Endothelial cell of umbilical vein (primary cell): Measurements from ENCODE around the gene AKR1C2. TPM values are rescaled to one million over a fixed set of nuclear protein-coding genes. Genes with fewer than 3 reads are reported as not detected.
"Not testable (repeated sequence)": the region's sequence is repeated elsewhere in the genome, so short reads cannot be mapped to it uniquely, and the experiment has no call there.

ENCODE experiments used
- BruUV-seq: library from RNA; stranded (reverse); fragments of 400-500 nt; replicated peaks from 2 replicates; lab custom pipeline; 2021; lab: Mats Ljungman, UMichigan
- CTCF ChIA-PET: fragments of 300-600, 350-600 bp; sonication (Branson Sonifier 250); formaldehyde crosslinking; loops from one replicate; lab custom pipeline; 2021; ENCODE audit warnings: antibody characterized with exemption, inconsistent platforms; lab: Charles Lee
- POLR2A ChIA-PET: fragments of 300-600, 350-600 bp; sonication (Branson Sonifier 250); formaldehyde crosslinking; loops from one replicate; lab custom pipeline; 2021; ENCODE audit warnings: antibody characterized with exemption, inconsistent platforms; lab: Charles Lee
- DNase-seq: peaks from one replicate; pipeline ENCODE4 v3.0.0-alpha.2; 2011; ENCODE audit warnings: low read depth, low spot score
- FAIRE-seq: peaks from 2 replicates; lab custom pipeline; 2011; peaks lifted over from hg19 to GRCh38; lab: Jason Lieb, UNC
- H2AFZ ChIP-seq: 2 replicates; pipeline ENCODE4 v1.6.0; 2012; ENCODE audit warnings: low read depth, low read length, control low read depth, inconsistent platforms
- H3K27ac ChIP-seq: 2 replicates; pipeline ENCODE4 v1.5.1; 2011; ENCODE audit warnings: low read depth, mild to moderate bottlenecking, control low read depth, low read length, moderate library complexity; ENCODE audit not compliant: insufficient read depth
- H3K27me3 ChIP-seq, 2 experiments: 2 replicates each; pipeline versions ENCODE4 v1.6.0 to v1.6.1; 2011; ENCODE audit warnings: low read length in 2 of 2, mixed read lengths in 1 of 2; ENCODE audit not compliant: control insufficient read depth in 2 of 2, insufficient read depth in 2 of 2
- H3K36me3 ChIP-seq, 2 experiments: 2 replicates in 1 of 2; 3 replicates in 1 of 2; pipeline ENCODE4 v1.5.1; 2011; ENCODE audit warnings: low read length in 2 of 2, mild to moderate bottlenecking in 1 of 2, moderate library complexity in 1 of 2; ENCODE audit not compliant: control insufficient read depth in 2 of 2, insufficient read depth in 2 of 2; ENCODE audit errors: extremely low read depth in 1 of 2
- H3K4me1 ChIP-seq: 3 replicates; pipeline ENCODE4 v1.5.1; 2011; ENCODE audit warnings: mild to moderate bottlenecking, low read length; ENCODE audit not compliant: control insufficient read depth, insufficient read depth; ENCODE audit errors: extremely low read depth
- H3K4me2 ChIP-seq: 2 replicates; pipeline ENCODE4 v1.6.1; 2011; ENCODE audit warnings: low read length, control low read depth, mixed read lengths; ENCODE audit not compliant: insufficient read depth
- H3K4me3 ChIP-seq, 3 experiments: fragments of 200-600 bp in 1 of 3; sonication (generic), shearing (Covaris generic) in 1 of 3; replicated peaks in 1 of 3; 2 replicates each; pipeline ENCODE4 v1.5.1; 2011 to 2016; ENCODE audit warnings: control low read depth in 3 of 3, low read length in 3 of 3, mild to moderate bottlenecking in 2 of 3, inconsistent platforms in 1 of 3, low read depth in 1 of 3, moderate library complexity in 1 of 3; ENCODE audit not compliant: insufficient read depth in 1 of 3
- H3K79me2 ChIP-seq: 2 replicates; pipeline ENCODE4 v1.6.0; 2012; ENCODE audit warnings: low read length, inconsistent platforms; ENCODE audit not compliant: control insufficient read depth, insufficient read depth
- H3K9ac ChIP-seq: replicated peaks from 2 replicates; pipeline ENCODE3; 2011; ENCODE audit warnings: low read length, control low read depth; ENCODE audit not compliant: insufficient read depth; ENCODE audit errors: extremely low read depth
- H3K9me1 ChIP-seq: replicated peaks from 3 replicates; pipeline ENCODE4 v1.6.0; 2011; ENCODE audit warnings: mild to moderate bottlenecking, low read length; ENCODE audit not compliant: control insufficient read depth, insufficient read depth; ENCODE audit errors: extremely low read depth
- H3K9me3 ChIP-seq: replicated peaks from 2 replicates; pipeline ENCODE4 v1.5.1; 2012; ENCODE audit warnings: low read length, inconsistent platforms; ENCODE audit not compliant: control insufficient read depth, insufficient read depth
- H4K20me1 ChIP-seq: replicated peaks from 2 replicates; pipeline ENCODE3; 2011; ENCODE audit warnings: mild to moderate bottlenecking, low read length; ENCODE audit not compliant: control insufficient read depth, insufficient read depth; ENCODE audit errors: extremely low read depth
- dilution Hi-C: fragments of 300-500 bp; cut with MboI; formaldehyde crosslinking; loops from one replicate; pipeline ENCODE4 v1.15.0; 2019; ENCODE audit warnings: low sequenced_read_pairs; ENCODE audit not compliant: extremely low pct_ligation_motif_present
- intact Hi-C: fragments of 100-400 bp; cut with micrococcal nuclease; formaldehyde crosslinking; loops from one replicate; pipeline ENCODE4 v1.10.0; 2022
- polyA plus RNA-seq, 4 experiments: library from polyadenylated mRNA; depleted of rRNA in 3 of 4; stranded (reverse) in 3 of 4; unstranded in 1 of 4; fragments of >200 nt; gene quantifications; 2 replicates each; pipeline versions ENCODE4 v1.2.1 to v1.2.3, GENCODE V29; 2011 to 2012; ENCODE audit warnings: missing spikeins in 1 of 4
- total RNA-seq: library from RNA; stranded (reverse); gene quantifications from 2 replicates; pipeline ENCODE4 v1.2.3, GENCODE V29; 2021
- TF ChIP-seq, protein P1 (sequence below): IDR thresholded peaks from 2 replicates; pipeline ENCODE4 v1.6.1; 2011; ENCODE audit not compliant: insufficient read depth, insufficient read length

AKR1C2 gene
- total and polyA plus RNA-seq, 2 donors (not counting 3 experiments of a cell fraction or from before 2014, with no cell fraction given), result 0.84 to 1.7 TPM

GRCh38 chr10:4941540-4942330 is 61.9 kb downstream of the AKR1C2 start:
- no peaks in the 10 kb centered on the region for H3K27me3 ChIP-seq
- H3K4me1 ChIP-seq, result peaks cover 20% of the 10 kb centered on the region
- ChIA-PET POLR2A (no interaction called here), CTCF (no interaction called here)
- H3K9me3 ChIP-seq, result no peaks in the 10 kb centered on the region
- FAIRE-seq, result peak; percentile 82
- no peaks in the 10 kb centered on the region for H4K20me1 ChIP-seq
- H3K4me2 ChIP-seq, result peak overlapping the region; percentile 59
- intact Hi-C loops, result loop anchor here (2.0 kb wide), 1 partner anchor 93 kb away; no protein-coding TSS in a partner anchor
- DNase-seq, result peak; percentile 66
- H3K36me3 ChIP-seq, result no peaks in the 10 kb centered on the region
- peak overlapping the region; percentile 87 for H3K27ac ChIP-seq
- H3K9ac ChIP-seq, result peak overlapping the region; percentile 51
- BruUV-seq, result no TSS peak
- dilution Hi-C loops, result no loop called here
- no peak overlapping the region for H3K4me3 ChIP-seq
- TF ChIP-seq, protein P1, sequence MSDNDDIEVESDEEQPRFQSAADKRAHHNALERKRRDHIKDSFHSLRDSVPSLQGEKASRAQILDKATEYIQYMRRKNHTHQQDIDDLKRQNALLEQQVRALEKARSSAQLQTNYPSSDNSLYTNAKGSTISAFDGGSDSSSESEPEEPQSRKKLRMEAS, result no peak
- H2AFZ ChIP-seq, result peak overlapping the region; percentile 31
- H3K79me2 ChIP-seq, result no peaks in the 10 kb centered on the region
- no peaks in the 10 kb centered on the region for H3K9me1 ChIP-seq

DNA sequence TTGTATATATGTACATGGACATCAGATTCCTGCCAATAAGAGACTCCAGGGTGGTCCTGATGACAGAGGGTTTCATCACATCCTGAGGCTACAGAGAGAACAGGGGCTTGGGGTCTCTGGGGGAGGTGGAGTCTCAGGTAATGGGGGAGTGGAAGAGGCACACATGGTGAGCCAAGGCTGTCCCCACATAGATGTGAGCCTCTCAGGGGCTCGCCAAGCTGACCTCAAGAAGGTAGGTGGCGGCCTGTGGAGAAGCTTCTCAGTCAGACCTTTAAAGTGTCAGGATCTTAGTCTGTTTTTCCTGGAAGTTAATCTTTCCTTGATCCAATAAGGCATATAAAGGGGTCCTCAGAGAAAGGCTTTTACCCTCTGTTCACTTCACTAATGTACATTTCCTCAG is 62.7 kb downstream of the AKR1C2 start:
- H3K36me3 ChIP-seq, POLR2A ChIA-PET, H3K9me3 ChIP-seq, H3K9me1 ChIP-seq, H2AFZ ChIP-seq, BruUV-seq, H4K20me1 ChIP-seq, H3K9ac ChIP-seq, DNase-seq, FAIRE-seq, H3K79me2 ChIP-seq, H3K4me3 ChIP-seq, CTCF ChIA-PET, dilution Hi-C loops, H3K27me3 ChIP-seq, H3K4me2 ChIP-seq: not testable (repeated sequence)
- intact Hi-C loops, result loop anchor here (2.0 kb wide), 1 partner anchor 92 kb away; no protein-coding TSS in a partner anchor
- Histone ChIP-seq H3K4me1 (peaks cover 20% of the 10 kb centered on the region), H3K27ac (peak overlapping the region; percentile 87)

- H3K9me3 ChIP-seq, H3K9me1 ChIP-seq, H3K4me3 ChIP-seq, POLR2A ChIA-PET, CTCF ChIA-PET, H3K79me2 ChIP-seq, H3K27ac ChIP-seq, H3K4me2 ChIP-seq, H3K9ac ChIP-seq, BruUV-seq, H3K36me3 ChIP-seq, H3K27me3 ChIP-seq, H4K20me1 ChIP-seq, dilution Hi-C loops, DNase-seq, FAIRE-seq: not testable (repeated sequence)
- Histone ChIP-seq H2AFZ (peak overlapping the region; percentile 44), H3K4me1 (peaks cover 20% of the 10 kb centered on the region)
- intact Hi-C loops, result loop anchor here (2.0 kb wide), 1 partner anchor 91 kb away; no protein-coding TSS in a partner anchor
These were observed 63.6 kb downstream of the AKR1C2 start for GRCh38 chr10:4940073-4940428.
